Measurements from ENCODE around the gene GOLGB1.

GOLGB1 gene

DNA sequence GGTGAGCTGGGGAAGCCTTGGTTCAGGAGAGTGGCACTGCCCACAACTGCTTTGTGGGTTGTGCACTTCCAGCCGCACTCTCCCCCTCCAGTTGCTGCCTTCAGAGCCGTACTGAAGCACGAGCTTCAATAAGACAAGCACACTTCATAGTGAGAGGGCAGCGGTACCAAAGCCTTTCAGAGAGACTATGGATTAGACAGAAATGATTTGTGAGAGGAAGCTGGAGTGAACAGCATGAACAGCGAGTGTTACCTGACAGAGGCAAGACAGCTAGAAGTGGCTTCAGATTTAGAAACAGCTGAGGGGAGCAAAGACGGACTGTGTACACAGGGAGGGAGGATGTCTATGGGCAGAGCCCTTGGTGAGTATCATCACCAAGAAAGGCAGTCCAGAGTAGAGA lies 119.9 kb downstream of the GOLGB1 start:
- Histone ChIP-seq H3K36me3 (ENCODE audit: insufficient read depth, low read length) (peaks cover 45% of the 10 kb centered on the region; the same call in 1 of the 2 replicates), H3K79me2 (ENCODE audit: insufficient read depth, low read length) (no peaks in the 10 kb centered on the region), H3K9me2 (replicated peaks; ENCODE audit: low read depth, low read length) (no peaks in the 10 kb centered on the region), H4K20me1 (ENCODE audit: insufficient read depth, low read length, poor library complexity, severe bottlenecking) (no peaks in the 10 kb centered on the region), H2AFZ (ENCODE audit: low read length) (no peak overlapping the region), H3K27me3 (ENCODE audit: insufficient read depth, low read length, poor library complexity, severe bottlenecking) (no peaks in the 10 kb centered on the region), H3K9me3 (ENCODE audit: insufficient read depth, low read depth, low read length) (no peaks in the 10 kb centered on the region), H3K4me3 (ENCODE audit: low read length, poor library complexity, severe bottlenecking) (no peak overlapping the region), H3K9ac (ENCODE audit: low read depth, low read length, poor library complexity, severe bottlenecking) (no peak overlapping the region), H3K4me2 (ENCODE audit: low read depth, low read length, poor library complexity, severe bottlenecking) (no peak overlapping the region), H3F3A (ENCODE audit: low read depth) (no peaks in the 10 kb centered on the region), H3K4me1 (ENCODE audit: insufficient read depth, low read length, poor library complexity, severe bottlenecking) (no peaks in the 10 kb centered on the region)
- TF ChIP-seq, protein P1, sequence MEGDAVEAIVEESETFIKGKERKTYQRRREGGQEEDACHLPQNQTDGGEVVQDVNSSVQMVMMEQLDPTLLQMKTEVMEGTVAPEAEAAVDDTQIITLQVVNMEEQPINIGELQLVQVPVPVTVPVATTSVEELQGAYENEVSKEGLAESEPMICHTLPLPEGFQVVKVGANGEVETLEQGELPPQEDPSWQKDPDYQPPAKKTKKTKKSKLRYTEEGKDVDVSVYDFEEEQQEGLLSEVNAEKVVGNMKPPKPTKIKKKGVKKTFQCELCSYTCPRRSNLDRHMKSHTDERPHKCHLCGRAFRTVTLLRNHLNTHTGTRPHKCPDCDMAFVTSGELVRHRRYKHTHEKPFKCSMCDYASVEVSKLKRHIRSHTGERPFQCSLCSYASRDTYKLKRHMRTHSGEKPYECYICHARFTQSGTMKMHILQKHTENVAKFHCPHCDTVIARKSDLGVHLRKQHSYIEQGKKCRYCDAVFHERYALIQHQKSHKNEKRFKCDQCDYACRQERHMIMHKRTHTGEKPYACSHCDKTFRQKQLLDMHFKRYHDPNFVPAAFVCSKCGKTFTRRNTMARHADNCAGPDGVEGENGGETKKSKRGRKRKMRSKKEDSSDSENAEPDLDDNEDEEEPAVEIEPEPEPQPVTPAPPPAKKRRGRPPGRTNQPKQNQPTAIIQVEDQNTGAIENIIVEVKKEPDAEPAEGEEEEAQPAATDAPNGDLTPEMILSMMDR (conservative IDR thresholded peaks at IDR 0.05; ENCODE audit: low read length): no peak
- no peak for TF ChIP-seq EZH2phosphoT487 (IDR thresholded peaks at IDR 0.05; ENCODE audit: borderline replicate concordance)

DNA sequence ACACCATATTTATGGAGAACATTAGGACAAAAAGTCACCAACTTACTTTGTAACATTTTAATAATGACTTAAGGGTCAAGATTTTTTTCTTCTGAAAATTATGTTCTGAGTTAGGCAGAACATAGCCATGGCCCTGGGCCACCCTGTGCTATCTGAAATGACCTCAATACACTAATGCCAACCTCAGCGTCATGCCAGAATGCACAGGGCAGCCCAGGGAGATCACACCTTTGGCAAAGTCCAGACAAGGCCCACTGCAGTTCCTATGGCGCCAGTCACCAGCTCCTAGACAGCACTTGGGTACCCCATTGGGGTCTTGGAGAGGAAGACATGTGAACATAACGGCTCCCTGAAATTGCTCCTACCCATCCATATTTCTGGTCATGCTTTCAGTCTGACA lies 121.9 kb downstream of the GOLGB1 start:
- no peak for TF ChIP-seq EZH2phosphoT487 (IDR thresholded peaks at IDR 0.05; ENCODE audit: borderline replicate concordance)
- TF ChIP-seq, protein P1 (conservative IDR thresholded peaks at IDR 0.05; ENCODE audit: low read length): no peak
- H3K4me1 ChIP-seq (ENCODE audit: insufficient read depth, low read length, poor library complexity, severe bottlenecking): no peaks in the 10 kb centered on the region
- no peaks in the 10 kb centered on the region for H4K20me1 ChIP-seq (ENCODE audit: insufficient read depth, low read length, poor library complexity, severe bottlenecking)
- no peaks in the 10 kb centered on the region for H3K9me3 ChIP-seq (ENCODE audit: insufficient read depth, low read depth, low read length)
- H3K27me3 ChIP-seq (ENCODE audit: insufficient read depth, low read length, poor library complexity, severe bottlenecking): no peaks in the 10 kb centered on the region
- H3K4me2 ChIP-seq (ENCODE audit: low read depth, low read length, poor library complexity, severe bottlenecking): no peak overlapping the region
- no peaks in the 10 kb centered on the region for H3K79me2 ChIP-seq (ENCODE audit: insufficient read depth, low read length)
- peaks cover 25% of the 10 kb centered on the region; the same call in 1 of the 2 replicates for H3K36me3 ChIP-seq (ENCODE audit: insufficient read depth, low read length)
- no peaks in the 10 kb centered on the region for H3F3A ChIP-seq (ENCODE audit: low read depth)
- no peaks in the 10 kb centered on the region for H3K9me2 ChIP-seq (replicated peaks; ENCODE audit: low read depth, low read length)
- no peak overlapping the region for H3K4me3 ChIP-seq (ENCODE audit: low read length, poor library complexity, severe bottlenecking)
- H3K9ac ChIP-seq (ENCODE audit: low read depth, low read length, poor library complexity, severe bottlenecking): no peak overlapping the region
- H2AFZ ChIP-seq (ENCODE audit: low read length): no peak overlapping the region

DNA sequence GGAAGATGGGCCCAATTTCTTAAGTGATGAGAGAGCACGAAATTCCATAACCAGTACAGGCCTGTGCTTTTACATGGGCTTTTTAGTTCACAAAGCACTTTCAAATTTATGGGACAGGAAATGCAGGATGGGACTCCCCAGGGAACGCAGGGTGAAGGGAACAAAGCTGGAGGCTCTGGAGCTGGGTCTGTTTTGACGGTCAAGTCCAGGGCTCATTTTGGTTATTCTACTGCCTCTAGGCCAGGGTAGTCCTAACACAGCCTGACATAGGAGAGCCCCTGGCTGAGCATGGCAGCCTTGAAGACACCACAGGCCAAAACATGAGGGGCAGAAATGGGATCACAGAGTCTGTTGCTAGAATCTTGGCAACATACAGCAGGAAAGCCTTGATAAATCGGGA lies 122.3 kb downstream of the GOLGB1 start:
- no peaks in the 10 kb centered on the region for H3K27me3 ChIP-seq (ENCODE audit: insufficient read depth, low read length, poor library complexity, severe bottlenecking)
- H3K4me3 ChIP-seq (ENCODE audit: low read length, poor library complexity, severe bottlenecking): no peak overlapping the region
- no peaks in the 10 kb centered on the region for H4K20me1 ChIP-seq (ENCODE audit: insufficient read depth, low read length, poor library complexity, severe bottlenecking)
- H3K79me2 ChIP-seq (ENCODE audit: insufficient read depth, low read length): no peaks in the 10 kb centered on the region
- H3K9me2 ChIP-seq (replicated peaks; ENCODE audit: low read depth, low read length): no peaks in the 10 kb centered on the region
- H3K36me3 ChIP-seq (ENCODE audit: insufficient read depth, low read length): peaks cover 23% of the 10 kb centered on the region; the same call in 1 of the 2 replicates
- no peak overlapping the region for H2AFZ ChIP-seq (ENCODE audit: low read length)
- no peaks in the 10 kb centered on the region for H3K4me1 ChIP-seq (ENCODE audit: insufficient read depth, low read length, poor library complexity, severe bottlenecking)
- no peak overlapping the region for H3K4me2 ChIP-seq (ENCODE audit: low read depth, low read length, poor library complexity, severe bottlenecking)
- H3K9me3 ChIP-seq (ENCODE audit: insufficient read depth, low read depth, low read length): no peaks in the 10 kb centered on the region
- H3F3A ChIP-seq (ENCODE audit: low read depth): no peaks in the 10 kb centered on the region
- no peak for TF ChIP-seq EZH2phosphoT487 (IDR thresholded peaks at IDR 0.05; ENCODE audit: borderline replicate concordance)
- TF ChIP-seq, protein P1 (conservative IDR thresholded peaks at IDR 0.05; ENCODE audit: low read length): no peak
- no peak overlapping the region for H3K9ac ChIP-seq (ENCODE audit: low read depth, low read length, poor library complexity, severe bottlenecking)

All from Loucy (cell line).